ENCODE results near the gene GABRD.
A peak's percentile ranks its signal among the peaks of the same experiment; 100 is the strongest.

The GABRD gene

GRCh38 chr1:2039251-2039650 is 20.1 kb downstream of the GABRD start:
- DNase-seq (ENCODE audit: low read depth in 2 of 2): no peak

- no peak for DNase-seq (ENCODE audit: low read depth in 2 of 2)
Observed at GRCh38 chr1:2041305-2041704, 22.2 kb downstream of the GABRD start.

GRCh38 chr1:2041887-2042286 is 22.7 kb downstream of the GABRD start:
- DNase-seq (ENCODE audit: low read depth in 2 of 2): no peak

DNA sequence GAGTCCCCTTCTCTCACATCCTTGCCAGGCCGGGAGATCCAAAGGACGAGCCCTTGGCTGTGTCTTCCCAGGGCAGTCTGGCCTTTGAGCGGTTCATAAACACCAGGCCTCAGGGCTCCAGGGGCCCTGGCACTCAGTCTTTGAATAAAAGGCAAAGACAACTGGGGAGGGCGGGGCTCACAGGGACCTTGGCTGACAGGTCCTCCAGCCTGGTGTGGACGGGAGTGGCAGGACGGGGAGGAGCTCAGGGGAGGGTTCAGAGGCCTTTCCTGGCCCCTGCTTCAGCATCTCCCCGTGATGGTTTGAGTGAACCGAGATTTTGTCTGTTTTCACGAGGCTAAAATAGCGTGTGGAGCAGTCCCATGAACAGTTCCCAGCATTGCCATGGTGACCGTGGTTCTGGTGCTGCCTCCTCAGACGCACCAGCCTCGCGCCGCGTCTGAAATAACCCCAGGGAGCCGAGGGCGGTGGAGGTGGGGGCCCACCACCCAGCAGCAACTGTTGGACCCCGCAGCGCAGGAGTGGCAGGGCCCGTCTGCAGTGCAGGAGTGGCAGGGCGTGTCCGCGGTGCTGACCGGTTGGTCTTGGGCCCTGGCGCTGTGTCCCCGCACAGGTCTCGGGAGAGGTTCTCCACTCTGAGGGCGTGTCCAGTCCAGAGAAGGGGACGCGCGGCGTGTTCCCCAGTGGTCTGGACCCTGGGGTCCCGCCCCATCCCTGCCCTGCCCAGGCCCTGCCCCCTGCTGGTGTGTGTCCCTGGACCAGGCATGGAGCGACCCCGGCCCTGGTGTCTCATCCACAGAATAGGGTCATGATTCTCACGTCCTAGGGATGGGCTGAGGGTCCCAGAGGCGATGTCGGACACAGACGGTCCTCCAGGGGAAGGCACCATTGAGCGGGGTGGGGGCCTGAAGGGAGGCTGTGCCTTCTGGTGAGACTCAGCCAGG is 24.0 kb downstream of the GABRD start:
- no peak for DNase-seq (ENCODE audit: low read depth in 2 of 2)

DNA sequence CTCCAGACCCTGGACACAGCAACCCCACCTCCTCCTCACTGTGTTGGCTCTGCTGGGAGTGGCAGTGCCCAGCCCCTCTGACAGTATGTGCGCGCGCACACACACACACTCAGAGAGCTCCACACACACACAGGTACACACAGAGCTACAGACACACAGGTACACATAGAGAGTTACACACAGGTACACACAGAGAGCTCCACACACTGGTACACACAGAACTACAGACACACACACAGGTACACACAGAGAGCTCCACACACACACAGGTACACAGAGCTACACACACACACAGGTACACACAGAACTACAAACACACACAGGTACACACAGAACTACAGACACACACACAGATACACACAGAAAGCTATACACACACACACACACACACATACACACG is 24.7 kb downstream of the GABRD start:
- no peak for DNase-seq (ENCODE audit: low read depth in 2 of 2)

- peak; percentile 62 to 72 for DNase-seq (ENCODE audit: low read depth in 2 of 2)
Observed at GRCh38 chr1:2044510-2045319, 25.6 kb downstream of the GABRD start.

GRCh38 chr1:2045468-2046173 is 26.5 kb downstream of the GABRD start:
- DNase-seq (ENCODE audit: low read depth in 2 of 2): no peak

- DNase-seq (ENCODE audit: low read depth in 2 of 2): peak in 1 of 2 donors; percentile 43
Observed at GRCh38 chr1:2046174-2046917, 27.2 kb downstream of the GABRD start.

DNA sequence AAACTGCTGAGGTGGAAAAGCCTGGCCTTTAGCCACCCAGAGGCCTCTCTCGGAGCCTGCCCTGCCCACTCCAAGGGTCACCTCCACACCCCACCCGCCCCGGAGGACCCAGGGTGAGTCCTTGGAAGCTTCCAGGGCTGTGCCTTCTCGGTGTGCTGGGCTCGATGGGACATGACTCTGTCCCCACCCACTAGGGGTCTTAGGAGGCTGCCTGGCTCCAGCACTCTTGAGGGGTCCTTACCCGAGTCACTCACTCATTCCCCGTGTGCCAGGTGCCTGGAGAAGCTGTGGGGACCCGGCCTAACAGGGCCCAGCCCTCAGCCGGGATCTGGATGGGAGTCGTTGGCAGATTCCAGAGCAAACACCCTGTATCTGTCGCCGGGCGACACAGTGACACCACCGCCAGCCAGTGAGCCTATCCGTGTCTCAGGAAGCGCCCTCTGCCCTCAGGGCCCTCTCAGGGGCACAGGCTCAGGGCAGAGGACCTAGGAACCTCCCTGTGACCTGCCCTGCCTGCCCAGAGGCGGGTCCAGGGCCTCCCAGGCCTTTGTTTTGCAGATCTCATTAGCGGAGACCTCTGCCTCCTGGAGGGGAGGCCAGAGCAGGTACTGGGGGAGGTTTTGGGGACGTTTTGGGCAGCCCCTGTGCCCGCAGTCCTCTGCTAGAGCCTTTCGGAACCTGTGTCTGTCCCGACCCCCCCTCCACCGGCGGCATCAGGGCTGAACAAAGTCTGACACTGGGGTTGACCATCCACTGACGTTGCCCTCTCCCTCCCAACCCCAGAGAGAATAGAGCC is 28.0 kb downstream of the GABRD start:
- no peak for DNase-seq (ENCODE audit: low read depth in 2 of 2)

- no peak for DNase-seq (ENCODE audit: low read depth in 2 of 2)
Observed at GRCh38 chr1:2047749-2048729, 28.9 kb downstream of the GABRD start.

DNA sequence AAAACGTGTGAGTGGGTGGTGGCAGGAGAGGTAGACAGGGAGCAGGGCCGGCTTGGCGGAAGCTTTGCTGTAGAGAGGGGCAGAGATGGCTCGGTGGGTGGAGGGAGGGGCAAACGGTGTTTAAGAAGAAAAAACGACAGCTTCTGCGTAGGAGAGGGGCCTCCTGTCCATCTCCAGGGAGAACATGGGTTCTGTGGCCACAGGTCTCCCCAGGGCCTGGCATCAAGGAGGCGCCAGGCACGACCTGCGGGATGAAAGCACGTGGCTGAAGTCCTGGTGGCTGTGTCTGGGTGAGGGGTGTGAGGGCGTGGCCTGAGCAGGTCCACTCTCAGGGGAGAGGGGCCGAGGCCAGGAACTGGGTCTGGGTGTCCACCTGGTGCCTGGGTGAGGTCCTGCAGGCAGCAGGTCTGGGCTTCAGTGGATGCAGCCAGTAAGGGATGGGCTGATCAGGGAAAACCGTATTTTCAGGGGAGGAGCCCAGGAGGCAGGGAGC is 30.1 kb downstream of the GABRD start:
- DNase-seq (ENCODE audit: low read depth in 2 of 2): no peak

DNA sequence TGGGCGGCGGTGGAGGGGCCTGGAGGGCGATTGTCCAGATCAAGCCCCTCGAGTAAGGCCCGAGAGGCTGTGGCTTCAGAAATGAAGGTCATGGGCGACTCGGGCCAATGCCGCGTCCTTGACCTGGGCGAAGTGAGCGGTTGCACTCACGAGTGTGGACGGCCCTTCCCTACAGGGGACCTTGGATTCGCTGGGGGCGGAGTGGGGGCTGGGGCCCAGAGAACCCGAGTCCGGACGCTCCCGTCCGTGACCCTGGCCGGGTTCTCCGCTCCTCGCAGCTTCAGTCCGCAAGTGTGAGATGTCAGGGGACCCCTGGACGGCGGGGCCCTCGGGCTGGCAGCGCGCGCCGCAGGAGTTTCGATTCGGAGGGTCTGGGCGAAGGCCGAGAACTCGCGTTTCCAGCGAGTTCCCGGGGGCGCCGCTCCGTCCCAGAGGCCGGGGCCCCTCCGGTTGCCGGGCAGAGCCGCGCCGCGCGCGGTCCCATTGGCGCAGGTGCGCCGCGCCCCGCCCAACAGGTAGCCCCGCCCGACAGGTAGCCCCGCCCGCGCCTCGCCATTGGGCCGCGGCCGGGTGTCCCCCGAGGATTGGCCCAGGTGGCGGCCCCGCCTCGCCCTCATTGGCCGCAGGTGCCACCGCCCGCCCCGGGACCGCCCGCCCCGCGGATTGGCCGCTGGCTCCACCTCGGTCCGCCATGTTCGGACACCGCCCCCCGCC is 30.7 kb downstream of the GABRD start, which contains the start of gene PRKCZ:
Gene PRKCZ (plus strand): TSS at position 694 of the 714 bp plus-strand sequence. CDS start 220 bp downstream, outside the sequence.
- peak; percentile 91 to 92 for DNase-seq (ENCODE audit: low read depth in 2 of 2)

DNA sequence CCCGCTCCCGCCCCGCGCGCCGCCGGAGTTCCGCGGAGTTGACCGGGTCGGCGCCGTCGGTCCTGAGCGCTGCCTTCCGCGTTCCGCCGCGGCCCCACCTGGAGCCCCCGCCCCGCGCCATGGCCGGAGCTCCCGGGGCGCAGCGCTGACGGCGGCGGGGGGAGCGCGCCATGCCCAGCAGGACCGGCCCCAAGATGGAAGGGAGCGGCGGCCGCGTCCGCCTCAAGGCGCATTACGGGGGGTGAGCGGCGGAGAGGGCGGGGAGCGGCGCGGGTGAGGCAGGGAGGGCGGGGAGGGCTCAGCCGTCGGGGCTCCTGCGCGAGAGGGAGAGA is 31.3 kb downstream of the GABRD start:
- DNase-seq (ENCODE audit: low read depth in 2 of 2): no peak

DNA sequence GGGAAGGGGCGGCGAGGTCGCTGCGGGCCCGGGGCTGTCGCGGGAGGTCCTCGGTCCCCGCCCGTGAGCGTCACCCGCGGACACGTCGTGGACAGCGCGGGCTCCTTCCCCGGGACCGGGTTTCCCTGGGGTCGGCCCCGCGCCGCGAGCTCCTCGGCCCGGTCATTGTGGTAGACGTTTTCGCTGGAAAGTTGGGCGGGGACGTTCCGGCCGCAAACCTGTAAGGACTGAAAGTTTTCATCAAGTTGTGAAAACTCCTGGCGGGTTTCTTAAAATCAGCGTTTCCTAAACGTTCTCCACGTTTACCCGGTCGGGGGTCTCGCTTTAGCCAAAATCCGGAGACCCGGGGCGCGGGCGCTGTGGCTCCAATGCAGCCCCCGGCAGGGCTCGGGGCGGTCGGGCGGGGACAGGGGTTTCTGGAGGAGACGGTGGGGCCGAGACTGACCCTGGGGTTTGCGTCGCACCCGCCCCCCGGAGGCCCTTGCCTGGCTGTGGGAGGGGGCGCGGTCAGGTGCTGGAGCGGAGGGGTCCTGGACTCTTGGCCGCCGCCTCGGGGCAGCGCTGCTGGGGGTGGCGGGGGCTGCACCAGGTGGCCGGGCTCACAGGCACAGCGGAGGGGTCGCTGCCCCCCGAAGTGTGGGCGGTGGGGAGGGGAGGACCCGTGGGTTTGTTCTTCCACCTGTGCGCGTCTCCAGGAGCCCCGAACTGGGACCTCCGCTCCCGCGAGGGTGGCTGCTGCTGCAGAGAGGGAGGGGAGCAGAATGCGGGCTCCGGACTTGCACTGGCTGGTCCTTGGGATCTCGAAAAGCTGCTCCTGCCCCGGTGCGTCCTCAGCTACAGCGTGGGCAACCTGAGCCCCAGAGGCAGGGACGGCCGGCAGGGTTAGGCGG is 31.9 kb downstream of the GABRD start:
- DNase-seq (ENCODE audit: low read depth in 2 of 2): no peak

DNA sequence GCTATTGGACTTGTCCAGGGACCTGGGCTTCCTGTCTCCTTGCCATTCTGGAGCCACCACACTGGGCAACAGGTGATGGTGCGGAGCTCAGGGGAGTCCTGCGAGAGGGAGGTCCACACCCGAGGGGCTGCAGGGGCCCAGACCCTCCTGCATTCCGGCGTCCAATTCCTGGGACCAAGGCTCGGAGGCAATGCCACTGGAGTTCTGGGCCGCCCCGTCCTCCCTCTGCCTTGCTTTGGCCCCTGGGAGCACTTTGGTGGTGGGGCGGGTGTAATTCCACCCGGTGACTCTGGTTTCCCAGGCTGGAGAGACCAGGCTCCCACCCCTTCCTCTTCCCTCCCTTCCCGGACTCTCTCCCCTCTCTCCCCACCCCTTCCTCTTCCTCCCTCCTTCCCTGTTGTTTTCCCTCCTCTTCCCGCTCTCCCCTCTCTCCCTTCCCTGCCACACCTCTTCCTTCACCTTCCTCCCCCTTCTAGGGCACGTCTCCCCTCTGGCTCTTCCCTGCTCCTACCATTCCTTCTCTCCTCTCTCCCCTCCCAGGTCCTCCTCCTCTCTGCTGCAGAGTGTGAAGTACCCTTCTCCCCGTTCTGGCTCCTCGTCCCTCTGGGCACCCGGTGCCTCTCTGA is 33.0 kb downstream of the GABRD start:
- DNase-seq (ENCODE audit: low read depth in 2 of 2): no peak

GRCh38 chr1:2052756-2053155 is 33.6 kb downstream of the GABRD start:
- DNase-seq (ENCODE audit: low read depth in 2 of 2): no peak

GRCh38 chr1:2053217-2053616 is 34.1 kb downstream of the GABRD start:
- no peak for DNase-seq (ENCODE audit: low read depth in 2 of 2)
